Measurements from ENCODE around the gene CLEC18C. TPM values are rescaled to one million over a fixed set of nuclear protein-coding genes. Genes with fewer than 3 reads are reported as not detected.

The CLEC18C gene
- total RNA-seq, 4 donors from 2014 or later = 1.0 to 1.9 (median 1.2) TPM; not detected in 1

- DNase-seq = peak in 1 of 3 donors; percentile 43
- Histone ChIP-seq H3K4me3 (no peak overlapping the region), H3K4me1 (no peaks in the 10 kb centered on the region), H3K27ac (no peak overlapping the region), H3K9me3 (no peaks in the 10 kb centered on the region), H3K36me3 (peaks cover 0 to 100% (median 4%) of the 10 kb centered on the region in 3 donors), H3K27me3 (no peaks in the 10 kb centered on the region)
- no peak for TF ChIP-seq POLR2A (IDR thresholded peaks at IDR 0.05)
- TF ChIP-seq, protein P1, sequence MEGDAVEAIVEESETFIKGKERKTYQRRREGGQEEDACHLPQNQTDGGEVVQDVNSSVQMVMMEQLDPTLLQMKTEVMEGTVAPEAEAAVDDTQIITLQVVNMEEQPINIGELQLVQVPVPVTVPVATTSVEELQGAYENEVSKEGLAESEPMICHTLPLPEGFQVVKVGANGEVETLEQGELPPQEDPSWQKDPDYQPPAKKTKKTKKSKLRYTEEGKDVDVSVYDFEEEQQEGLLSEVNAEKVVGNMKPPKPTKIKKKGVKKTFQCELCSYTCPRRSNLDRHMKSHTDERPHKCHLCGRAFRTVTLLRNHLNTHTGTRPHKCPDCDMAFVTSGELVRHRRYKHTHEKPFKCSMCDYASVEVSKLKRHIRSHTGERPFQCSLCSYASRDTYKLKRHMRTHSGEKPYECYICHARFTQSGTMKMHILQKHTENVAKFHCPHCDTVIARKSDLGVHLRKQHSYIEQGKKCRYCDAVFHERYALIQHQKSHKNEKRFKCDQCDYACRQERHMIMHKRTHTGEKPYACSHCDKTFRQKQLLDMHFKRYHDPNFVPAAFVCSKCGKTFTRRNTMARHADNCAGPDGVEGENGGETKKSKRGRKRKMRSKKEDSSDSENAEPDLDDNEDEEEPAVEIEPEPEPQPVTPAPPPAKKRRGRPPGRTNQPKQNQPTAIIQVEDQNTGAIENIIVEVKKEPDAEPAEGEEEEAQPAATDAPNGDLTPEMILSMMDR (IDR thresholded peaks at IDR 0.05) = no peak
Measured at GRCh38 chr16:70157477-70158260, 15.9 kb upstream of the CLEC18C start.

GRCh38 chr16:70158261-70158939, 15.2 kb upstream of the CLEC18C start:
- Histone ChIP-seq H3K4me1 (no peaks in the 10 kb centered on the region), H3K36me3 (peaks cover 0 to 96% (median 4%) of the 10 kb centered on the region in 3 donors), H3K4me3 (no peak overlapping the region), H3K27me3 (no peaks in the 10 kb centered on the region), H3K9me3 (no peaks in the 10 kb centered on the region), H3K27ac (no peak overlapping the region)
- DNase-seq = peak in 1 of 3 donors; percentile 44
- TF ChIP-seq, protein P1 (IDR thresholded peaks at IDR 0.05) = no peak
- no peak for TF ChIP-seq POLR2A (IDR thresholded peaks at IDR 0.05)

GRCh38 chr16:70159355-70160348, 13.9 kb upstream of the CLEC18C start:
- no peak for DNase-seq
- Histone ChIP-seq H3K9me3 (no peaks in the 10 kb centered on the region), H3K36me3 (peaks cover 0 to 84% (median 4%) of the 10 kb centered on the region in 3 donors), H3K27ac (no peak overlapping the region), H3K4me3 (no peak overlapping the region), H3K27me3 (no peaks in the 10 kb centered on the region), H3K4me1 (no peaks in the 10 kb centered on the region)
- TF ChIP-seq, protein P1 (IDR thresholded peaks at IDR 0.05) = no peak
- TF ChIP-seq POLR2A (IDR thresholded peaks at IDR 0.05) = no peak

GRCh38 chr16:70160388-70160787, 13.2 kb upstream of the CLEC18C start:
- Histone ChIP-seq H3K36me3 (peaks cover 0 to 76% (median 4%) of the 10 kb centered on the region in 3 donors), H3K4me1 (peaks cover 0 to 5% (median 0%) of the 10 kb centered on the region in 4 donors), H3K9me3 (no peaks in the 10 kb centered on the region), H3K27me3 (no peaks in the 10 kb centered on the region), H3K4me3 (no peak overlapping the region), H3K27ac (no peak overlapping the region)
- TF ChIP-seq, protein P1 (IDR thresholded peaks at IDR 0.05) = no peak
- TF ChIP-seq POLR2A (IDR thresholded peaks at IDR 0.05) = no peak
- DNase-seq = no peak

DNA sequence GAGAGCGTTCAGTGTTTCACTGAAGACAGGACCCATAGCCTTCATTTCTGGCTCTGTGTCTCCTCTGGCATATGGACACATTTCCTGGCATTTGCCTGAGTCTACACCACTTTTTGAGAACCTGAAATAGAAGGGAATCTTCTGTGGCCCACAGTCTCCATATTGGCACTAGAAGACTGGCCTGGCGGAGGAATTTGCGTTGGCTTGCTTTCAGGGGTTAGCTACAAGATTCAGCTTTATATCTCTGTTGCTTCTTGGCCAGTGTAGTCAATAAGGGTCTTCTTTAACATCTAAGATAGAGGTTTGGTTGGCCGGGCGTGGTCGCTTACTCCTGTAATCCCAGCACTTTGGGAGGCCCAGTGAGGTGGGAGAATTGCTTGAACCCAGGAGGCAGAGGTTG, 12.8 kb upstream of the CLEC18C start:
- TF ChIP-seq, protein P1 (IDR thresholded peaks at IDR 0.05) = no peak
- no peak for TF ChIP-seq POLR2A (IDR thresholded peaks at IDR 0.05)
- H3K36me3 ChIP-seq = peaks cover 0 to 72% (median 4%) of the 10 kb centered on the region in 3 donors
- DNase-seq = no peak

More for the DNA sequence above, 12.8 kb upstream of the CLEC18C start:
- Histone ChIP-seq H3K27ac (no peak overlapping the region), H3K4me3 (no peak overlapping the region), H3K9me3 (no peaks in the 10 kb centered on the region), H3K4me1 (peaks cover 0 to 7% (median 0%) of the 10 kb centered on the region in 4 donors), H3K27me3 (no peaks in the 10 kb centered on the region)
